HG02970 (cell line): Measurements from ENCODE around the gene CDC16.
A peak's percentile ranks its signal among the peaks of the same experiment; 100 is the strongest.

Experiments
- ATAC-seq: cut with Tn5 transposase; IDR thresholded peaks from one replicate; pipeline ENCODE4 v1.9.1; 2021; ENCODE audit warnings: mild to moderate bottlenecking, moderate library complexity, moderate number of reproducible peaks; ENCODE audit not compliant: unreplicated experiment, low FRiP score

Gene CDC16

GRCh38 chr13:114296448-114296847 is 61.8 kb downstream of the CDC16 start:
- no peak for ATAC-seq

GRCh38 chr13:114296902-114297301 is 62.2 kb downstream of the CDC16 start:
- ATAC-seq: no peak

GRCh38 chr13:114298866-114299265 is 64.2 kb downstream of the CDC16 start:
- no peak for ATAC-seq

- ATAC-seq: no peak
Observed at GRCh38 chr13:114299604-114300305, 65.1 kb downstream of the CDC16 start.

GRCh38 chr13:114303700-114304327 is 69.1 kb downstream of the CDC16 start:
- ATAC-seq: no peak

- no peak for ATAC-seq
Observed at GRCh38 chr13:114304346-114305034, 69.8 kb downstream of the CDC16 start.

- ATAC-seq: no peak
Observed at GRCh38 chr13:114309086-114309485, 74.4 kb downstream of the CDC16 start.

- no peak for ATAC-seq
Observed at GRCh38 chr13:114309806-114310410, 75.2 kb downstream of the CDC16 start.

GRCh38 chr13:114310956-114311355 is 76.3 kb downstream of the CDC16 start:
- ATAC-seq: no peak

GRCh38 chr13:114311387-114311786 is 76.7 kb downstream of the CDC16 start:
- no peak for ATAC-seq

- no peak for ATAC-seq
Observed at GRCh38 chr13:114311908-114312307, 77.2 kb downstream of the CDC16 start.

- no peak for ATAC-seq
Observed at GRCh38 chr13:114313061-114313860, 78.6 kb downstream of the CDC16 start.

- ATAC-seq: peak; percentile 86
Observed at GRCh38 chr13:114314074-114314912, 79.6 kb downstream of the CDC16 start, which contains the start of gene CHAMP1. Gene CHAMP1 (plus strand): TSS chr13:114314503. CDS start chr13:114323843, 9,340 bp downstream.

GRCh38 chr13:114315074-114315785 is 80.5 kb downstream of the CDC16 start:
- no peak for ATAC-seq

- ATAC-seq: no peak
Observed at GRCh38 chr13:114318624-114319023, 83.9 kb downstream of the CDC16 start.

GRCh38 chr13:114319441-114319913 is 84.8 kb downstream of the CDC16 start:
- ATAC-seq: no peak

GRCh38 chr13:114320065-114320464 is 85.4 kb downstream of the CDC16 start:
- no peak for ATAC-seq

- no peak for ATAC-seq
Observed at GRCh38 chr13:114321256-114321655, 86.6 kb downstream of the CDC16 start.
